GM18907 (cell line): Measurements from ENCODE around the gene ARID5B.
"Not testable (repeated sequence)": the region's sequence is repeated elsewhere in the genome, so short reads cannot be mapped to it uniquely, and the experiment has no call there.

ENCODE experiments used
- ATAC-seq: cut with Tn5 transposase; IDR thresholded peaks from one replicate; pipeline ENCODE4 v1.9.1; 2021; ENCODE audit warnings: mild to moderate bottlenecking, moderate library complexity; ENCODE audit not compliant: unreplicated experiment

Gene ARID5B, protein sequence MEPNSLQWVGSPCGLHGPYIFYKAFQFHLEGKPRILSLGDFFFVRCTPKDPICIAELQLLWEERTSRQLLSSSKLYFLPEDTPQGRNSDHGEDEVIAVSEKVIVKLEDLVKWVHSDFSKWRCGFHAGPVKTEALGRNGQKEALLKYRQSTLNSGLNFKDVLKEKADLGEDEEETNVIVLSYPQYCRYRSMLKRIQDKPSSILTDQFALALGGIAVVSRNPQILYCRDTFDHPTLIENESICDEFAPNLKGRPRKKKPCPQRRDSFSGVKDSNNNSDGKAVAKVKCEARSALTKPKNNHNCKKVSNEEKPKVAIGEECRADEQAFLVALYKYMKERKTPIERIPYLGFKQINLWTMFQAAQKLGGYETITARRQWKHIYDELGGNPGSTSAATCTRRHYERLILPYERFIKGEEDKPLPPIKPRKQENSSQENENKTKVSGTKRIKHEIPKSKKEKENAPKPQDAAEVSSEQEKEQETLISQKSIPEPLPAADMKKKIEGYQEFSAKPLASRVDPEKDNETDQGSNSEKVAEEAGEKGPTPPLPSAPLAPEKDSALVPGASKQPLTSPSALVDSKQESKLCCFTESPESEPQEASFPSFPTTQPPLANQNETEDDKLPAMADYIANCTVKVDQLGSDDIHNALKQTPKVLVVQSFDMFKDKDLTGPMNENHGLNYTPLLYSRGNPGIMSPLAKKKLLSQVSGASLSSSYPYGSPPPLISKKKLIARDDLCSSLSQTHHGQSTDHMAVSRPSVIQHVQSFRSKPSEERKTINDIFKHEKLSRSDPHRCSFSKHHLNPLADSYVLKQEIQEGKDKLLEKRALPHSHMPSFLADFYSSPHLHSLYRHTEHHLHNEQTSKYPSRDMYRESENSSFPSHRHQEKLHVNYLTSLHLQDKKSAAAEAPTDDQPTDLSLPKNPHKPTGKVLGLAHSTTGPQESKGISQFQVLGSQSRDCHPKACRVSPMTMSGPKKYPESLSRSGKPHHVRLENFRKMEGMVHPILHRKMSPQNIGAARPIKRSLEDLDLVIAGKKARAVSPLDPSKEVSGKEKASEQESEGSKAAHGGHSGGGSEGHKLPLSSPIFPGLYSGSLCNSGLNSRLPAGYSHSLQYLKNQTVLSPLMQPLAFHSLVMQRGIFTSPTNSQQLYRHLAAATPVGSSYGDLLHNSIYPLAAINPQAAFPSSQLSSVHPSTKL

DNA sequence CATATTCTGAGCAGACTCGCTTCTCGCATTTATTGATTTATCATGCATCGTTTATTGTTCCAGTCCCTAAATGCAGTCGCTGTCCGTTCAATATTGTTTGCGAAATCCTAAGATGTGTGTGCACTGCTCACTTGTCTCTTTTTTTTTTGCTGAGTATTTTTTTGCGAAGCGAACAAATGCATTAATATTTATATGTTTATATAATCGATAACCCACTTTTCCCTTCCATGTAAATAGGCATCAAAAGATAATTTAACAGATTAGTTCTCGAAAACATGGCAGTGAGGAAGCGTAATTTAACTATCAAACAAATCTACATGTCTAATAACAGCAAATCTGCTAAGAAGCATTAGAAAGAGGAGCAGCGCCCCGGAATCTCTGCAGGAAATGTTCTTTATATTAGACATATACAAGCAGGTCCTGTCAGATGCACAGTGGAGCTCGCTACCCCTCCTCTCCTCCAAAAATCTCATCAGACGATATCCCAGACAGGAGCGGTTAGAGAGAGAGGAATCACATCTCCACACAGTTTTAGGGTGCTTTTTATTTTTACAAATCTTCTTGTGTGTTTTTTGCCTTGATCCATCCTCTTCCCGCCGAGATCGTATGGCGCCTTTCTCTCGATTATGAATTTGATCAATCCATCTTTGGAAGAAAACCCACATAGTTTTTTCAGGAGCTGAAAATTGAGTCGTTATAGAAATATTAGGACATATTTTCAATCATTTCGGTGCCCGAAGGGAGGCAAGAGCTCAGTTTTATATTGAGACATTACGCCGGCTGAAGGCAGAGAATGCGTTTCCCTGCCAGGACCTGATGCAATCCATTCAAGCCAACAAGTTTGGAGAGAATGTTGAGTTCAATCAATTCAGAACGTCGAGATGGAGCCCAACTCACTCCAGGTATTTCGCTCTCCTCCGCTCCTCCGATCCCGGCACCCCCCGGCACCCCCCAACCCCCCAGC lies at the start of gene ARID5B:
ARID5B (plus strand) TSS at position 871 of the 964 bp plus-strand sequence; CDS start at position 882, 11 bp downstream.
- no peak for ATAC-seq

DNA sequence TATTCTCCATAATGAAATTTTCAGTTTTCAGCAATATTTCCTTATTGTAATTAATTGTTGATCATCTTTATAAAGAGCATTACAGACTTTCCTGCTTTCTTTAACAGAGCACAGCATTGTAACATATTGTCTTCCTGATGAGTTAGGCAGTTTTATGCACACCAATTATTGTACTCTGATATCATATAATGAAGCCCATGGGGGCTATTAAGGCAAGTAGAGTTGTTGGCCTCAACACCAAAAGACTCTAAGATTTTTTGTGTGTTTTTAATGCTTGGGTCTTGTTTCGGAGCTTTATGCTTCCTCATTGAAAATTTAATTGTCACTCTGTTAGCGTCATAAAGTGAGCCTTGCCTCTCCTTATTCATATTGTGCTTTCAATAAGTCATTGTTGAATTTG lies 49.2 kb upstream of the ARID5B start:
- no peak for ATAC-seq

DNA sequence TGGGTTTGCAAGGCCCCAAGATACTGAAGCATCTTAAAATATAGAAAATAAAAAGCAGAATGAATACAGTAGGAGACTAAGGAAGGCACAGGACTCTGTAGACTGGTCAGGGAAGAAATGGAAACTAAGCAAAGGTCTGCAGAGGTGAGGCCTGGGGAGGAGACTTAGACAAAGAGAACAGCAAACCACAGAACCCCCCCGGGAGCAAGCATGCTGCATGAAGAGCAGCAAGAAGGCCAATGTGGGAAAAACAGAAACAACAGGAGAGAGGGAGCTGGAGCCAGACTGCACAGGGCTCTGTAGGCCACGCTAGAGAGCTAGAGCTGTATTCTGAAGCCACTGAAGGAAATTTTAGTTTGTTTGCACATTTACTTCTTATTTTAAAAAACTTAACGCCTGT lies 45.7 kb upstream of the ARID5B start:
- no peak for ATAC-seq

DNA sequence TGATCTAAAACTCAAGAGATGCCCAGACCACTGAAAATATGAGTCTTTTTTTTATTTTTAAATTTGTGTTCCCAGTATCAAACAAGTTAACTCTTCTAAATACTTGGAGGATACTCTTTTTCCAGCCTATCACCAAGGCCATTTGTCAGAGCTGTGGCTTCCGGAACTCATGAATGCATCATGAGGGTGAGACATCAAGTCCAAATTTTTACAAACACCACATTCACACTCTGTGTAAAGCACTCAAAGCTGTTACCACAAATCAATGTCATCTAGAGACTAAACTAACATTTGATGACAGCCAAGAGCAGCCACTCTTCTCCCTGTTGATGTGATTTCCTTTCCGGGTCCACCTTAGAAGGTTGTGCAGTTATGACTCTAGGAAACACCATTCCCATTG lies 43.8 kb upstream of the ARID5B start:
- ATAC-seq: no peak

DNA sequence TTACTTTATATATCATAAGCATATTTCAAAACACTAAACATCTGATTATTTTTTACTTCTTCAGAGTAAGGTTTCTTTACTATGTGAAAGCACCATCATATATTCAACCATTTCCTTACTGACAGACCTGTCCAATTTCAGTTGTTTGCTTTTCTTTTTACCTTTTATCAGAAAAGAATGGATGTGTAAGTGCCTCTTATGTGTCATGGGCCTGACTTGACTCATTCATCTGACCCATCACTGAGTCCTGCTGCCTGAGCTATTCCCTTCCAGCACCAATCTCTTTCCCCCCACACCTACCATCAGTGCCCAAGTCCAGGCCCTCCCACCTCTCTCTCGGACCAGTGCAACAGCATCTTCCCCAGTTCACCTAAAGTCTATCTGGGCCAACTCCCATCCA lies 41.7 kb upstream of the ARID5B start:
- ATAC-seq: no peak

DNA sequence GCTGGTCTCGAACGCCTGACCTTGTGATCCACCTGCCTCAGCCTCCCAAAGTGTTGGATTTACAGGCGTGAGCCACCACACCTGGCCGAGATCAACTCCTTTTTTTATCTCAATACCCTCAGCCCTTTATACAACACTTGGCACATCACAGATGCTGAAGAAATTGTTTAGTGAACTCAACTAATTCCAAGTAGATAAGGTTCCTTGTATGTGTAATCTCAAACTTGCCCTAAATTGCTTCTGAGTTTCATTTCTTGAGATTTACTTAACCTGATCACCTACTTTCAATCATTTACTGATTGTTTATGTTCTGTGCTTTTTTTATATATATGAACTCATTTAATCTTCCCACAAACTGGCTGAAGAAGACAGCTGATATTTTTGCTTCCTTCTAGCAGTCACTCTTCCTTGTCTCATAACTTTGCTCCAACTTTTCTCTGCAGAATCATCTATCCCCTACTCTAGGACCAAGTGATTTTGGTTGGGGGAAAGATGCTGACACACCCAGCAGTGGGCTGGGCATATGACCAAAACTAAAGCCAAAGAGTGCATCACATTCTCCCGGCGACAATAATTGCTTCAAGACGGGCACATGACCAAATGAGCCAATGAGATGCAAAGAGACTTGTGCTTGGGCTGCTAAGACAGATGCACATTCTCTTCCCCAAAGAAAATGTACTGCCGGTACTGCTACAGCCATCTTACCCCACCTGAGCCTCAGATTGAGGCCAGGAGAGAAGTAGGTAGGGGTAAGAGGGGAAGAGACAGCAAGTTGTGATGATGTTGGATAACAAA lies 40.3 kb upstream of the ARID5B start:
- no peak for ATAC-seq

DNA sequence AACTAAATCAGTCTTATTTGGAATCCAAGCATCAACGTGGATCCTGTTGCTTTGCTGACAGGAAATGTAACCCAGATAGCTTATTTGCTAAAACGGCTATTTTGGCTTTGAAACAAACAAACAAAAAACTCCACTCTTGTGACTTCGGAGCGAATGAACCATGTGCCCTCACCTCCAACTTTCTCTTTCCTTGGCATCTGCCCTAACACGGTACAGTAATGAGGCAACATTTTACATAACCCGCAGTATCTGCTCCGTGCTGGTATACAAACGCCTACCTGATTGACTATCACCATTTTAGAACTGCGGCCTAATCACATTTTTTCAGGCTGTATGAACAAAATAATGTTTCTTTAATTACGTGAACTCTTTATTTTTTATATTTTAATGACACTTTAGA lies 37.5 kb upstream of the ARID5B start:
- ATAC-seq: no peak

DNA sequence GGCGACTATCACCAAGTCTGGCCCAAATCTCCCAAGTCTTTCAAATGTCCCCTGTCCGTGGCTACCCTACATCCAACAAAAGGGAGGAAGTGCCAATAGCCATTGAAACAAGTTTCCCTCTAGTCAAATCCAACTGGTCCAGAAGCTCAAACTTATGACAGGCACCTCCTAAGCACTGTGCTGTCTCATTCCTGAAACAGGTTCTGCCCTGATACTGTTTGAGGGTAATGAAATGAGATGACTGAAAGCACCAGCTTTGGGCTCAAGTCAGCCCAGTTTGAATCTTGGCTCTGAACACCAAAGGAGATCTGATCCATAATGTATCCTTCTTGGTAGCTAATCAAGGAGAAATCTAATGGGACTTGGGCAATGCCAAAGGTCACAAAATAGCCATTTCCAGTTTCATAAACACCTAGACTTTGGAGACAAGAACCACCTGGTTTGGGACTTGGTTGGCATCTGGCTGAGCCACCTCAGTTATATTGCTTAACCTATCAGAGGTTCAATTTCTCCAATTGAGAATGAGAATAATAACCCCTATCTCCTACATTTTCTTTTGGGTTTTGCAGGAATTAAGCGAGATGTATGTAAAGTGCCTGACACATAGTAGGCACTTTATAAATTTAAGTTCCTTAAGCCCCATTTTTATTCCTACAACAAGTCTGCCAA lies 34.7 kb upstream of the ARID5B start:
- no peak for ATAC-seq

DNA sequence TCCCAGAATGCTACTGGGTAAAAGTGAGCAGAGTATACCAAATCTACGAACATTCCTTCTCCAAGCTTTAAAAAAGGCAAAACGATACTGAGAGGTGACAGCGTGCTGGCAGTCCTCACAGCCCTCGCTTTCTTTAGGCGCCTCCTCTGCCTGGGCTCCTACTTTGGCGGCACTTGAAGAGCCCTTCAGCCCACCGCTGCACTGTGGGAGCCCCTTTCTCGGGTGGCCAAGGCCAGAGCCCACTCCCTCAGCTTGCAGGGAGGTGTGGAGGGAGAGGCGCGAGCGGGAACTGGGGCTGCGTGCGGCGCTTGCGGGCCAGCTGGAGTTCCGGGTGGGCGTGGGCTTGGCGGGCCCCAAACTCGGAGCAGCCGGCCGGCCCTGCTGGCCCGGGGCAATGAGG lies 34.1 kb upstream of the ARID5B start:
- not testable (repeated sequence) for ATAC-seq

DNA sequence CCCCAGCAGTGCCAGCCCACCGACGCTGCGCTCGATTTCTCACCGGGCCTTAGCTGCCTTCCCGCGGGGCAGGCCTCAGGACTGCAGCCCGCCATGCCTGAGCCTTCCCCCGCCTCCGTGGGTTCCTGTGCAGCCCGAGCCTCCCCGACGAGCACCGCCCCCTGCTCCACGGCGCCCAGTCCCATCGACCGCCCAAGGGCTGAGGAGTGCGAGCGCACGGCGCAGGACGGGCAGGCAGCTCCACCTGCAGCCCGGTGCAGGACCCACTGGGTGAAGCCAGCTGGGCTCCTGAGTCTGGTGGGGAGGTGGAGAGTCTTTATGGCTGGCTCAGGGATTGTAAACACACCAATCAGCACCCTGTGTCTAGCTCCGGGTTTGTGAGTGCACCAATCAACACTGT lies 33.7 kb upstream of the ARID5B start:
- not testable (repeated sequence) for ATAC-seq

DNA sequence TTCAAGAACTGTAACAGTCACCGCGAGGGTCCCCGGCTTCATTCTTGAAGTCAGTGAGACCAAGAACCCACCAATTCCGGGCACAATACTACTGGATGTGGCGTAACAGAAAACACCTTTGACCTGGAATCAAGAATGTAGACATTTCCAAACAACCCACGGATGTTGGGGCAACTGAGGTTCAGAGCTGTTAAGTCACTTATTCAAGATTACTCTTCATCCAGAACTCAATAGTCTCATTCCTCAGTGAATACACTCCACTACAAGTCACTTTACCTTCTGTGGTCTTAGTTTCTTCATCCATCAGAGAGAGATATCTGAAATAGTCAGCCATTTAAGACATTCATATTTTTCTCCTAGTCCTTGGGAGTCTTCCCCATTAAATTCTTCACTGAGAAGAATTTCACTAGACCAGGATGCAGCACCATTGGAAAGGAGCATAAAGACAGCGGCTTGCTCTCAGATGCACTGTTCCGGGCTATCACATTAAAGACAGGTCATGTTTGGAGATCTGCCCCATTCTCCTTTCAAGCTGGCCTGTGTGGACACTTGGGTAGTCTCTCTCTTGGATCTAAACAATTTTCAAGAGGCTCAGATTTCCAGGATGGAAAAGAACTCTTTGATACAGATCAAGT lies 32.3 kb upstream of the ARID5B start:
- no peak for ATAC-seq

DNA sequence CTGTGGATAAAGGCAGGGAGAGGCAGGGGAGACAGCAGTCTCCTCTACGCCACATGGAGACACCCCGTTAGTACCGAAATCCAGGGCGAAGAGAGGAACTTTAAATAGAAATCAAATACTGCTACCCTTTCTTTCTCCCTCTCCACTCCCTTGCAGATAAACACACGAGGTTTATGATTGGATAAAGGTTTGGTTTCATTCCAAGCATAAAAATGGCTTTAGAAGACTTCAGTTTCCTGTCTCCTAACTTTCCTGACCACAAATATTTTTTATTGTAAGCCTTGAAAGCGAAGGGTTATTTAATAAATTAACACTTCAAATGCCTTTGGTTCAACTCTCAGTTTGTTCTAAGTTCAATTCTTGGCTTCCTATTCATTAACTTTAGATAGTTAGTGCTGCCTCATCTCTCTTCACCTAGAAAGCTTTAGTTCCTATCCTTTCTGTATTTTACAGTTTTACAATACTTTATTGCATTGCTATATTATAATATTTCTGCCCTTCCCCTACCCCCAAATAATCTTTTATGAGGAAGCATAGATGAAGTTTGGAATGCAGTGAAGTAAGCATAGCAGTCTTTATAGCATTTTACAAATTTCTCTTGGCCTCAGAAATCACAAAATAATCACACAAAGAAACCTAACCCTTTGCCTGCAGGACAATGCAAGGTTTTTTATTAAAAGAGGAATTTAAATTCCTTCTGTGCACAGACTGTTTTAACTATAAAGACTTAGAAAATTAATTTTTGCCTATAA lies 31.5 kb upstream of the ARID5B start:
- no peak for ATAC-seq

DNA sequence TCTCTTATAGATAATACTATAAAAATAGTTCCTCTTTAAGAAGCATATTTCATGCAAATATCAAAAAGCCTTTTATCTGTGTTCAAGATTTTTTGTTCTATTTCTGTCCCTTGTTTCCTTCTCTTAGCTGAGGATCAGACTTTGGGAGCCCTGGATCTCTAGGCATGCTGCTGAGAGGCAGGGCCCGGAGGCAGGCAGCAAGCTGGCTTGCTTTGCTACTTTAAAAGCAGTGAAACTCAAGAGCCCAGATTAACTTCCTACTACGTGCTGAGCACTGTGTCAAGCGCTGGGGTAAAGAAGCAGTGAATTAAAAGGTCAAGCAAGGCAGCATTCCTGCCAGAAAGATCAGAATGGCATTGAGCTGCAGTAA lies 31.0 kb upstream of the ARID5B start:
- no peak for ATAC-seq

DNA sequence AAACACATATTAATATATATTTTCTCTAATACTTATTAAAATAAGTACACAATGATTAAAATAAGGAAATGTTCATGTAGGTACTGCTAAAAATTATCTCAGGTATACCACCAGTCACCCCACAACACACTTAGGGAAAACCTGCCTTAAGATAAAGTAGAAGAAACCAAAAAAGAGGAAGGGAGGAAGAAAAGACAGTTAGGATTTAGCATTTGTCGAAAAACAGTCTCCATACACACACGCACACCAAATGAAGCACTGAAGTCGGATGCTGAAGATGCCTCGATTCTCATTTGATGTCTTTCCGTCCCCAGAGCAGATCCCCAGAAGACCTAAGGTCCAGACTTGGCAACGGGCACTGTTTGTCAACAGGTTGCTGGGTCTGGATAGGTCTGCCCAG lies 30.0 kb upstream of the ARID5B start:
- no peak for ATAC-seq

DNA sequence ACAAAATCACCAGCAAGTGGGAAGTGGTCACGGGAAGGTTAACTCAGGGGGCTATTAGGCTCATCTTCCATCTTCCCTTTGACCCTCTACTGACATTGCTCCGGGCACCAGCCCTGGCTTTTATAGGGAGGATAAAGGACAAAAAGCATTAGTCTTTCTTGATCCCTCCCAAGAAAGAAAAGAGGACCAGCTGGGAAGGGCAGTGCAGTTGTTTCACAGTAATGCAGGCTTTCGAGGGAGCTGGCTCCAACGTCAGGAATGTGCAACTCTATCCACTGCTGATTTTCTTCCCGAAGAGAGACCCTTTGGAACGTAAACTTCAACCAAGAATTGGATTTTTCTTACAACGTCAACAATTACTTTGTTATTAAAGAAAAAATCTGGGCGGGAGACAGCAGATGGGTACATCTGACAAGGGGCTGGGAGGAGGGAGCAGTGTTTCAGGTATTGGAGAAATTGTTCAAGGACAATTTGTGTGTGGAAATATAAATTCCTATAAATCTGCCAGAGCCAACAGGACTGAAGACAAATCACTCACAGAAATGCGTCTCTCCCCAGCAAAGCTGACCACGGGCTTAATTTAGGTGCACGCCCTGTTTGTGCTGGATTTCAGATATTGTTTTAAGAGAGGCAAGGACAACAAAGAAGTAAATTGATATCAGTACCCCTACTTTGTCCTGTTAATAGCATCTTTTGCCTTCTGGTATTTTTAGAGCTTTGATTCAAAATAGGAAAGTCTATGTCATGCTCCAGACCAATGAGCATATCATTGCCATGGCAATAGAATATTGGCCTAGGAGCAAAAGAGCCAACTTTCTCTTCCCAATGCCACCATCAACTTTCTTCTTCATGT lies 23.4 kb upstream of the ARID5B start:
- ATAC-seq: no peak

DNA sequence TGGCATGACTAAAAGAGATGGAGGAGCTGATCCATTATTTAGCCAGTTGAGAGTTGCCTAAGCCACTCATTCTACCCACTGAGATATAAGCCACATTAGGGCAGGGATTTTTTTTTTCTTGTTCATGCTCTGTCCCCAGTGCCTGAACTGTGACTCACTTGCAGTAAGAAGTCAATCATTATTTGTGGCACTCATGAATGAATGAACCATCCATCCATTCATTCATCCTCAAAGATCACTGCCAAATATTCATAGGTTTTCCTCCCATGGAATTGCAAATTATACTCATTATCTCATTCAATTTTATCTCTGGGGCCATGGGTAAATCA lies 22.8 kb upstream of the ARID5B start:
- no peak for ATAC-seq
